ENCODE data around the gene NT5DC3. TPM values are rescaled to one million over a fixed set of nuclear protein-coding genes. Genes with fewer than 3 reads are reported as not detected.
A peak's percentile ranks its signal among the peaks of the same experiment; 100 is the strongest.

Gene NT5DC3
- total RNA-seq, 2 donors from 2014 or later: 36.0 to 62.4 TPM

GRCh38 chr12:103819312-103819711, 21.7 kb downstream of the NT5DC3 start:
- DNase-seq (ENCODE audit: low spot score) (no peak), ATAC-seq (ENCODE audit: insufficient number of reproducible peaks, low FRiP score, low read depth) (no peak)
- Histone ChIP-seq H3K9me3 (no peaks in the 10 kb centered on the region), H3K27me3 (replicated peaks; ENCODE audit: insufficient read depth) (no peaks in the 10 kb centered on the region), H3K27ac (peak overlapping the region in 1 of 2 donors; percentile 47), H3K4me3 (no peak overlapping the region), H3K4me1 (ENCODE audit: control insufficient read depth in 1 of 2, low read depth in 2 of 2) (peaks cover 18 to 86% of the 10 kb centered on the region in 2 donors), H3K36me3 (peaks cover 10% of the 10 kb centered on the region)
- TF ChIP-seq, protein P1, sequence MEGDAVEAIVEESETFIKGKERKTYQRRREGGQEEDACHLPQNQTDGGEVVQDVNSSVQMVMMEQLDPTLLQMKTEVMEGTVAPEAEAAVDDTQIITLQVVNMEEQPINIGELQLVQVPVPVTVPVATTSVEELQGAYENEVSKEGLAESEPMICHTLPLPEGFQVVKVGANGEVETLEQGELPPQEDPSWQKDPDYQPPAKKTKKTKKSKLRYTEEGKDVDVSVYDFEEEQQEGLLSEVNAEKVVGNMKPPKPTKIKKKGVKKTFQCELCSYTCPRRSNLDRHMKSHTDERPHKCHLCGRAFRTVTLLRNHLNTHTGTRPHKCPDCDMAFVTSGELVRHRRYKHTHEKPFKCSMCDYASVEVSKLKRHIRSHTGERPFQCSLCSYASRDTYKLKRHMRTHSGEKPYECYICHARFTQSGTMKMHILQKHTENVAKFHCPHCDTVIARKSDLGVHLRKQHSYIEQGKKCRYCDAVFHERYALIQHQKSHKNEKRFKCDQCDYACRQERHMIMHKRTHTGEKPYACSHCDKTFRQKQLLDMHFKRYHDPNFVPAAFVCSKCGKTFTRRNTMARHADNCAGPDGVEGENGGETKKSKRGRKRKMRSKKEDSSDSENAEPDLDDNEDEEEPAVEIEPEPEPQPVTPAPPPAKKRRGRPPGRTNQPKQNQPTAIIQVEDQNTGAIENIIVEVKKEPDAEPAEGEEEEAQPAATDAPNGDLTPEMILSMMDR (IDR thresholded peaks at IDR 0.05): no peak

GRCh38 chr12:103817791-103818190, 23.2 kb downstream of the NT5DC3 start:
- H3K27me3 ChIP-seq (replicated peaks; ENCODE audit: insufficient read depth): no peaks in the 10 kb centered on the region
- TF ChIP-seq, protein P1 (IDR thresholded peaks at IDR 0.05): no peak
- peaks cover 21% of the 10 kb centered on the region for H3K36me3 ChIP-seq
- H3K27ac ChIP-seq: no peak overlapping the region
- H3K4me3 ChIP-seq: no peak overlapping the region
- ATAC-seq (ENCODE audit: insufficient number of reproducible peaks, low FRiP score, low read depth): no peak
- no peak for DNase-seq (ENCODE audit: low spot score)
- peaks cover 18 to 81% of the 10 kb centered on the region in 2 donors for H3K4me1 ChIP-seq (ENCODE audit: control insufficient read depth in 1 of 2, low read depth in 2 of 2)
- H3K9me3 ChIP-seq: no peaks in the 10 kb centered on the region

DNA sequence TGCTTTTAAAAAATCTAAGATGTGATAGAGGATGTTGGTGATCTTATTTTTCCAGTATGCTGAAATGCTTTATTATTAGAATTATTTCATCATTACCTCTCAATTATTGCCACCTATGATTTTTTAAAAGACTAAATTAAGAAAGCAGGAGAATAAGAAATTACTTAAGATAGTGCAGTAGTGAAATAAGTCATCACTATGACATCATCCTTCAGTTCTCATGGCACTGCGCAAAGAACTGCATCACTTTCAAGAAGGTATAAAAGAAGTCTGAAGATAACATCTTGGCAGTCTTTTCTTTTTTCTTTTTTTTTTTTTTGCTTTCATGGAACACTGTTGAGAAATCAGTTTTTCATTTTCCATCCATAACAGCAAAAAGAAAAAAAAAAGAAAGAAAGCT, 24.4 kb downstream of the NT5DC3 start:
- TF ChIP-seq, protein P1 (IDR thresholded peaks at IDR 0.05): no peak
- H3K4me1 ChIP-seq (ENCODE audit: control insufficient read depth in 1 of 2, low read depth in 2 of 2): peaks cover 9 to 69% of the 10 kb centered on the region in 2 donors
- no peaks in the 10 kb centered on the region for H3K27me3 ChIP-seq (replicated peaks; ENCODE audit: insufficient read depth)
- DNase-seq (ENCODE audit: low spot score) (no peak), ATAC-seq (ENCODE audit: insufficient number of reproducible peaks, low FRiP score, low read depth) (no peak)
- peak overlapping the region in 1 of 2 donors; percentile 18 for H3K27ac ChIP-seq
- H3K4me3 ChIP-seq: no peak overlapping the region
- H3K9me3 ChIP-seq: no peaks in the 10 kb centered on the region
- peaks cover 23% of the 10 kb centered on the region for H3K36me3 ChIP-seq

DNA sequence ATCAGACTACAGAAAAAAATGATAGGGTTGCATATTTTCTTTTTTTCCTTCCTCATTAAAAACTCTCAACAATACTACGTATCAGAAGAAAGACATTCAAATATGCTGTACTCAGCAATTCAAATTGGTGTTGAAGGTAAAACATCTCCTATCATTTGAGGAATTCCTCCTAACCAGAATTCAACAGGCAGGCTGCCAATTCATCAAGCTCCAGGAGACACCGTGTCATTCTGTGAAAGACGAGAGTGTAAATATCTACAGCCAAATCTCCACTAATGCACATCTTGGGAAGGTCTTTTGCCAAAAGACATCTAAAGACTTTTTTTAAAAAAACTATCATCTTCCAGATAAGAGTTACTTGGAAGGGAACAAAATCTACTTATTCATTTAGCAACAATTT, 26.6 kb downstream of the NT5DC3 start:
- Histone ChIP-seq H3K4me3 (no peak overlapping the region), H3K27me3 (replicated peaks; ENCODE audit: insufficient read depth) (no peaks in the 10 kb centered on the region), H3K4me1 (ENCODE audit: control insufficient read depth in 1 of 2, low read depth in 2 of 2) (peaks cover 8 to 51% of the 10 kb centered on the region in 2 donors), H3K36me3 (peaks cover 16% of the 10 kb centered on the region), H3K27ac (peak overlapping the region in 1 of 2 donors; percentile 21), H3K9me3 (no peaks in the 10 kb centered on the region)
- DNase-seq (ENCODE audit: low spot score): no peak
- TF ChIP-seq, protein P1 (IDR thresholded peaks at IDR 0.05): no peak
- ATAC-seq (ENCODE audit: insufficient number of reproducible peaks, low FRiP score, low read depth): no peak

- no peaks in the 10 kb centered on the region for H3K9me3 ChIP-seq
- H3K4me1 ChIP-seq (ENCODE audit: control insufficient read depth in 1 of 2, low read depth in 2 of 2): peaks cover 12 to 51% of the 10 kb centered on the region in 2 donors
- peak overlapping the region in 1 of 2 donors; percentile 4 for H3K27ac ChIP-seq
- DNase-seq (ENCODE audit: low spot score): no peak
- no peak for ATAC-seq (ENCODE audit: insufficient number of reproducible peaks, low FRiP score, low read depth)
- H3K27me3 ChIP-seq (replicated peaks; ENCODE audit: insufficient read depth): no peaks in the 10 kb centered on the region
- TF ChIP-seq, protein P1 (IDR thresholded peaks at IDR 0.05): no peak
- H3K4me3 ChIP-seq: no peak overlapping the region
- peaks cover 16% of the 10 kb centered on the region for H3K36me3 ChIP-seq
These were observed 27.1 kb downstream of the NT5DC3 start for GRCh38 chr12:103813949-103814348.
